Esophagus (tissue), 2 donors: ENCODE results near the gene SASS6. TPM values are rescaled to one million over a fixed set of nuclear protein-coding genes. Genes with fewer than 3 reads are reported as not detected.

ENCODE experiments used
- H3K27ac ChIP-seq, 2 donors: one replicate each; pipeline ENCODE4 v1.5.1; 2013; ENCODE audit warnings: low read depth in 2 of 2, mild to moderate bottlenecking in 2 of 2, inconsistent platforms in 1 of 2, low read length in 1 of 2, moderate library complexity in 1 of 2
- H3K27me3 ChIP-seq, 2 donors: one replicate each; pipeline ENCODE4 v1.6.1; 2013; ENCODE audit warnings: low read length in 2 of 2, control low read depth in 1 of 2, mild to moderate bottlenecking in 1 of 2; ENCODE audit not compliant: insufficient read depth in 2 of 2, control insufficient read depth in 1 of 2
- H3K36me3 ChIP-seq, 2 donors: one replicate each; pipeline ENCODE4 v1.6.1; 2013; ENCODE audit warnings: low read length in 1 of 2; ENCODE audit not compliant: control insufficient read depth in 2 of 2, insufficient read depth in 2 of 2
- H3K4me1 ChIP-seq, 2 donors: one replicate each; pipeline ENCODE4 v1.6.1; 2013; ENCODE audit warnings: low read length in 1 of 2; ENCODE audit not compliant: control insufficient read depth in 2 of 2, insufficient read depth in 2 of 2
- H3K4me3 ChIP-seq, 2 donors: one replicate each; pipeline ENCODE4 v1.5.1; 2013; ENCODE audit warnings: low read length in 2 of 2, mild to moderate bottlenecking in 2 of 2, low read depth in 1 of 2, moderate library complexity in 1 of 2
- H3K9me3 ChIP-seq, 2 donors: one replicate each; pipeline ENCODE4 v1.6.1; 2013; ENCODE audit warnings: mild to moderate bottlenecking in 2 of 2, low read depth in 1 of 2, low read length in 1 of 2, moderate library complexity in 1 of 2; ENCODE audit not compliant: control insufficient read depth in 2 of 2, insufficient read depth in 1 of 2
- WGBS, 2 donors: extraction: QIAGEN DNeasy Blood & Tissue Kit; methylation state at CpG; one replicate each; pipeline ENCODE4 v1.1.7; 2013; 5-methylcytosine and 5-hydroxymethylcytosine counted together
- polyA plus RNA-seq, 2 donors: library from polyadenylated mRNA; stranded (reverse); fragments of 200-250 nt; gene quantifications; one replicate each; pipeline ENCODE4 v1.2.3, GENCODE V29; 2013
- donor health status: healthy with polysubstance abuse.
- donor health status: Bipolar disorder and iron deficiency.

SASS6 gene
- polyA plus RNA-seq, 2 donors, result 1.9 to 2.0 TPM

- 89 to 95% methylated on average over 4 of the region's 4 CpGs for WGBS, 2 donors
- Histone ChIP-seq H3K36me3 (peaks cover 4 to 7% of the 10 kb centered on the region in 2 donors), H3K4me1 (no peaks in the 10 kb centered on the region), H3K9me3 (no peaks in the 10 kb centered on the region), H3K4me3 (no peak overlapping the region), H3K27me3 (no peaks in the 10 kb centered on the region), H3K27ac (no peak overlapping the region)
Observed at GRCh38 chr1:100147875-100148274, 15.1 kb upstream of the SASS6 start.

- WGBS, 2 donors, result 92 to 96% methylated on average over 1 of the region's 1 CpG
- Histone ChIP-seq H3K9me3 (no peaks in the 10 kb centered on the region), H3K36me3 (peaks cover 4 to 9% of the 10 kb centered on the region in 2 donors), H3K27me3 (no peaks in the 10 kb centered on the region), H3K4me1 (no peaks in the 10 kb centered on the region), H3K4me3 (no peak overlapping the region), H3K27ac (no peak overlapping the region)
Observed at GRCh38 chr1:100146958-100147357, 14.2 kb upstream of the SASS6 start.

- Histone ChIP-seq H3K9me3 (no peaks in the 10 kb centered on the region), H3K36me3 (peaks cover 9% of the 10 kb centered on the region in 2 donors), H3K27me3 (no peaks in the 10 kb centered on the region), H3K4me3 (no peak overlapping the region), H3K27ac (no peak overlapping the region), H3K4me1 (no peaks in the 10 kb centered on the region)
- WGBS, 2 donors, result 90 to 94% methylated on average over 3 of the region's 3 CpGs
Observed at GRCh38 chr1:100145116-100145515, 12.4 kb upstream of the SASS6 start.

- Histone ChIP-seq H3K27me3 (no peaks in the 10 kb centered on the region), H3K9me3 (no peaks in the 10 kb centered on the region), H3K4me3 (no peak overlapping the region), H3K4me1 (no peaks in the 10 kb centered on the region), H3K27ac (no peak overlapping the region), H3K36me3 (peaks cover 5 to 9% of the 10 kb centered on the region in 2 donors)
- WGBS, 2 donors, result 78 to 87% methylated on average over 3 of the region's 3 CpGs
Observed at GRCh38 chr1:100142343-100142742, 9.6 kb upstream of the SASS6 start.

GRCh38 chr1:100141192-100141591 lies 8.5 kb upstream of the SASS6 start:
- H3K36me3 ChIP-seq, result peaks cover 5 to 9% of the 10 kb centered on the region in 2 donors
- 91 to 92% methylated on average over 4 of the region's 4 CpGs for WGBS, 2 donors

GRCh38 chr1:100137602-100138001 lies 4.9 kb upstream of the SASS6 start:
- H3K4me1 ChIP-seq, result no peaks in the 10 kb centered on the region
- no peak overlapping the region for H3K4me3 ChIP-seq
- H3K27ac ChIP-seq, result no peak overlapping the region
- H3K27me3 ChIP-seq, result no peaks in the 10 kb centered on the region
- 95 to 97% methylated on average over 2 of the region's 2 CpGs for WGBS, 2 donors
- peaks cover 4 to 5% of the 10 kb centered on the region in 2 donors for H3K36me3 ChIP-seq
- H3K9me3 ChIP-seq, result no peaks in the 10 kb centered on the region

More at GRCh38 chr1:100141192-100141591, 8.5 kb upstream of the SASS6 start:
- Histone ChIP-seq H3K4me3 (no peak overlapping the region), H3K4me1 (no peaks in the 10 kb centered on the region), H3K27me3 (no peaks in the 10 kb centered on the region), H3K9me3 (no peaks in the 10 kb centered on the region), H3K27ac (no peak overlapping the region)

- WGBS, 2 donors, result 71 to 72% methylated on average over 3 of the region's 3 CpGs
- Histone ChIP-seq H3K36me3 (peaks cover 0 to 2% of the 10 kb centered on the region in 2 donors), H3K9me3 (no peaks in the 10 kb centered on the region), H3K4me1 (no peaks in the 10 kb centered on the region), H3K27me3 (no peaks in the 10 kb centered on the region), H3K27ac (no peak overlapping the region), H3K4me3 (no peak overlapping the region)
Observed at GRCh38 chr1:100134872-100135271, 2.1 kb upstream of the SASS6 start.

- no peaks in the 10 kb centered on the region for H3K36me3 ChIP-seq
- H3K27ac ChIP-seq, result no peak overlapping the region
- no peaks in the 10 kb centered on the region for H3K27me3 ChIP-seq
- no peaks in the 10 kb centered on the region for H3K4me1 ChIP-seq
- H3K9me3 ChIP-seq, result no peaks in the 10 kb centered on the region
- 71 to 79% methylated on average over 8 of the region's 8 CpGs for WGBS, 2 donors
- H3K4me3 ChIP-seq, result peak overlapping the region in 1 of 2 donors; percentile 99
Observed at GRCh38 chr1:100131623-100132022, 1.1 kb downstream of the SASS6 start.

GRCh38 chr1:100130552-100131077 lies 2.1 kb downstream of the SASS6 start:
- Histone ChIP-seq H3K9me3 (no peaks in the 10 kb centered on the region), H3K36me3 (no peaks in the 10 kb centered on the region), H3K4me1 (no peaks in the 10 kb centered on the region), H3K4me3 (no peak overlapping the region), H3K27me3 (no peaks in the 10 kb centered on the region), H3K27ac (no peak overlapping the region)
- WGBS, 2 donors, result 80 to 83% methylated on average over 5 of the region's 5 CpGs

GRCh38 chr1:100127226-100127625 lies 5.5 kb downstream of the SASS6 start:
- H3K9me3 ChIP-seq, result no peaks in the 10 kb centered on the region
- H3K4me3 ChIP-seq, result no peak overlapping the region
- WGBS, 2 donors, result 74 to 77% methylated on average over 1 of the region's 1 CpG

More at GRCh38 chr1:100127226-100127625, 5.5 kb downstream of the SASS6 start:
- no peaks in the 10 kb centered on the region for H3K4me1 ChIP-seq
- no peaks in the 10 kb centered on the region for H3K36me3 ChIP-seq
- no peaks in the 10 kb centered on the region for H3K27me3 ChIP-seq
- H3K27ac ChIP-seq, result no peak overlapping the region
